GM19351 (cell line): ENCODE data around the gene VWA8.
"Not testable (repeated sequence)": the region's sequence is repeated elsewhere in the genome, so short reads cannot be mapped to it uniquely, and the experiment has no call there.

Source experiments
- ATAC-seq: cut with Tn5 transposase; IDR thresholded peaks from one replicate; pipeline ENCODE4 v1.9.1; 2021; ENCODE audit warnings: mild to moderate bottlenecking, moderate library complexity; ENCODE audit not compliant: unreplicated experiment

VWA8 gene

DNA sequence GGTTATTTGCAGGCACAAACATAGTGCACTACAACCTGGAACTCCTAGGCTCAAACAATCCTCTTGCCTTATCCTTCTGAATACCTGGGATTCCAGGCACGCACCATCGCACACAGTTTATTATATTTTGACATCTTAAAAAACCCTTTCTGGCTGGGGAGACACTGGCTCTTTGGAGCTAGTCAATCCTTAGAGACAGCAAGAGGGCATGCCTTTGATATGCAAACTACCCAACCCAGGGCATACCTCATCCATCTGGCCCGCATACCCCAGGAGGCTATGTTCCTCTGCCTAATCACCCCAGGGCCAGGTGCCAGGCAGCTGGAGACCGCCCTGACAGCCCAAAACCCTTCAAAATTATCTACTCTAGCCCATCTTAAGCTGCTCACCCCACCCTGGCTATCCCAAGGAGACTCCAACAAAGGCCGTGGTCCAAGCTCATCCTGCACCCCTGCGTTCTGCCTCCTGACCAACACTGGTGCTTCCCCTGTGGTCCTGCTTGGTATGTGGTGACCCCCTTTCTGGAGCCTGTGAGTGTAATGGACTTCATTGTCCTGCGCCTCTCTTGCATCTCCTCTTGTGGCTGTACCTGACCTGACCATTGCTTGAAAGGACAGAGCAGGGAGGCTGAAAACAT, 417.1 kb downstream of the VWA8 start:
- ATAC-seq: no peak

DNA sequence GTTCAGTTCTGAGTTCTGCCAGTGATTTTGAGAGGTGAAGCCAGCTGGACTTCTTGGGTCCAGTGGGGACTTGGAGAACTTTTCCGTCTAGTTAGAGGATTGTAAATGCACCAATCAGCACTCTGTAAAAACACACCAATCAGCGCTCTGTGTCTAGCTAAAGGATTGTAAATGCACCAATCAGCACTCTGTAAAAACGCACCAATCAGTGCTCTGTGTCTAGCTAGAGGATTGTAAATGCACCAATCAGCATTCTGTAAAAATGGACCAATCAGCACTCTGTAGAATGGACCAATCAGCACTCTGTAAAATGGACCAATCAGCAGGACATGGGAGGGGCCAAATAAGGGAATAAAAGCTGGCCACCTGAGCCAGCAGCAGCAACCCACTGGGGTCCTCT, 418.1 kb downstream of the VWA8 start:
- not testable (repeated sequence) for ATAC-seq

DNA sequence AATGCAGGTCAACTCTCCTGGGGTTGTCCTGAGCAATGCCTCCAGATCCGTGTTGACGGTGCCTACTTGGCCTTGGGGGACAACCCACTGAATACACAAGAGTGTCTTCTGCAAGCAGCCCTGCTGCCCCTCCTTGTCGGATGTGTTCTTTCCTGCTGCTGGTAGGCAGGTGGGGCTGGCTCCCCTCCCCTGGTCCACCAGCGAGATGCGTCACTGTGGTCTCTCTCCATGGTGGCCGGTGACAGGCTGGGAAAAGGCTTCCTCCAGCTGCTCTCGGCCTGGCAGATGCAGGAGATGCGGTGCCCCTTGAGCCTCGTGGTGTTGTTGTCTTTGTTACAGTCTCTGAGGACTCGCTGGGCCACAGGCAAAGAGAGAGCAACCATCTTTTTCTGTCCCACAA, 418.6 kb downstream of the VWA8 start:
- ATAC-seq: no peak

DNA sequence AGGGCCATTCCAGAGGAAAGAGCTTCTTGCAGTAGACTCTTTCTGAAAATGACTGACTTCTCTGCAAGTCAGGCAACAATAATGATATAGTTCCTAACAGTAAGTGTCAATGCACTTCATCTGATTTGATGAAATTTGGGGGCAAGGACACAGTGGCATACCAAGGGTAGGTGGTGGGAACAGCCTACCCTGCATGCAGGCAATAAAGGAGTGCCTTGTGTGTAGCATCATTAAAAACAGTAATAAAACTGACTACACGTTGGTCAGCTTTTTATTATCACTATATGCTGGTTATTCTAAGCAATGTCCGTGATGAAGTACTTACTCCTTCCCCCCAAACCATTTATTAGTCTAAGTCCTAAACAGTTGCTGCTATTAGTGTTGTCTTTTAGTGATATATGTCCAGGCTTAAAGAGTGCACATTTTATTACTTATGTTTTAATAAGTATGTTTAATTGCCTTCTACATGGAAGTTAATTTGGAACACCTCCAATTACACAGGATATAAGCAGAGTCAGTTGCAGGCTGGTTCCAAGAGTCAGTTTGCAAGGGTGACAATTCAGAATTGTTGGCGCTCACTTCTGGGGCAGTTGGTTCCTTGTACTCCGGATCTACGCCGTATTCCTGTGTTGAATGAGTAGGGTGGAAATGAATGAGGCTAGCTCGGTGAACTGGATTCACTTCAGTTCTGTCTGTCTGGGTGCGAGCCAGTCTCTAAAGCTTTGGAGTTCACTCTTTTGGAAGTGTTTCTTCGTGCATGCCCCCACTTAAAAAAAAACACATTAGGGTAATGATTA, 419.6 kb downstream of the VWA8 start:
- ATAC-seq: no peak

DNA sequence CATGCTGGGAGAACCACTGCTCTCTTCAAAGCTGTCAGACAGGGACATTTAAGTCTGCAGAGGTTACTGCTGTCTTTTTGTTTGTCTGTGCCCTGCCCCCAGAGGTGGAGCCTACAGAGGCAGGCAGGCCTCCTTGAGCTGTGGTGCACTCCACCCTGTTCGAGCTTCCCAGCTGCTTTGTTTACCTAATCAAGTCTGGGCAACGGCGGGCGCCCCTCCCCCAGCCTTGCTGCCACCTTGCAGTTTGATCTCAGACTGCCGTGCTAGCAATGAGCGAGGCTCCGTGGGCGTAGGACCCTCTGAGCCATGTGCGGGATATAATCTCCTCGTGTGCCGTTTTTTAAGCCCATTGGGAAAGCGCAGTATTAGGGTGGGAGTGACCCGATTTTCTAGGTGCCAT, 420.7 kb downstream of the VWA8 start:
- ATAC-seq: not testable (repeated sequence)

DNA sequence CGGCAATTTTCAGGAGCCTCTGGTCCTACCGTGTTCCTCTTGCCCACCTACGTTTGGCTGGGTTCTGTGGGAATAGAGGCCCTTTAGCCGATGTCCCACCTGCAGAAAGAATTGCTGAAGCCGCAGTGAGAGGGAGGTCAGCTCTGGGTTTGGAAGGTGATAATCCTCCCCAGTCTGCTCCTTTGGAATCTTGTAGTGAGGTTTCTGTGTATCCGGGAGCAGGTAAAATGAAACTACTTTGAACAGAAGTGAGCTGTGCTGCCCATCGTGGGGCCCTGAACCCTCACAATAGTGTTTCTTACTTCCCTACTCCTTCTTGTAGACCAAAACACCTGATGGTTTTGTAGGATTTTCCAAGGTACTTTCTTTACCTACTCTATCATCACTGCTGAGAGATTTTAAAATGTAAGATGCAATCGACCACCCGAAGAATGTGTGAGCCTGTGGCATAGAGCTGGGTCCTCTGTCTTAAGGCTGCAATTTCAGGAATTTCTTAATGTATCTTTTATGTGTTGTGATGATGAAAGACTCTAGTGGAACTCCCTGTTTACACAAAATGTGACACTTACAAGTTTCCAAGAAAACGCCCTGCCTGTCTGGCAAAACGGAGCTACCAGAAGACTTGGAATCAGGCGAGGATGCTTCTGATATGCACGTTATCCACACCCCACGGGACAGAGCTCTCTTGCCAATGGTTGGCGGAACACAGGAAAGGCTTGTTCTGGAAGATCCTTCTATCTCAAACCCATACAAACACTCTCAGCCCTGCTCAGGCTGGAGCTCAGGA, 427.4 kb downstream of the VWA8 start:
- no peak for ATAC-seq

DNA sequence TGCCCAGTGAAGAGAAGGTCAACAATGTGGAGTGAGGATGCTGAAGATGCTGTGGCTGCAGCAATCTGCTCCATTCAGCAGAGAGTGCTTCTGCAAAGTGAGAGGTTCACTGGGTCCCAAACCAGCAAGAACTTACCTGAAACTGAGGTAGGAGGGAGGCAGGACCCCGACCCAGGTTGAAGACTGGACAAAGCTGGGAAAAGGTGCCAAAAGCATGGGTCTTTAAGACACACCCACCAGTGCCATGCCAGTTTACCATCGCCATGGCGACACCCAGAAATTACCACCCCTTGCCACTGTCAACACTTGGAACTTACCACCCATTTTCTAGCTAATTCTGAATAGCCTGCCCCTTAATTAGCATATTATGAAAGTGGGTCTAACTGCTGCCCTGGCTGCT, 432.9 kb downstream of the VWA8 start:
- ATAC-seq: no peak

DNA sequence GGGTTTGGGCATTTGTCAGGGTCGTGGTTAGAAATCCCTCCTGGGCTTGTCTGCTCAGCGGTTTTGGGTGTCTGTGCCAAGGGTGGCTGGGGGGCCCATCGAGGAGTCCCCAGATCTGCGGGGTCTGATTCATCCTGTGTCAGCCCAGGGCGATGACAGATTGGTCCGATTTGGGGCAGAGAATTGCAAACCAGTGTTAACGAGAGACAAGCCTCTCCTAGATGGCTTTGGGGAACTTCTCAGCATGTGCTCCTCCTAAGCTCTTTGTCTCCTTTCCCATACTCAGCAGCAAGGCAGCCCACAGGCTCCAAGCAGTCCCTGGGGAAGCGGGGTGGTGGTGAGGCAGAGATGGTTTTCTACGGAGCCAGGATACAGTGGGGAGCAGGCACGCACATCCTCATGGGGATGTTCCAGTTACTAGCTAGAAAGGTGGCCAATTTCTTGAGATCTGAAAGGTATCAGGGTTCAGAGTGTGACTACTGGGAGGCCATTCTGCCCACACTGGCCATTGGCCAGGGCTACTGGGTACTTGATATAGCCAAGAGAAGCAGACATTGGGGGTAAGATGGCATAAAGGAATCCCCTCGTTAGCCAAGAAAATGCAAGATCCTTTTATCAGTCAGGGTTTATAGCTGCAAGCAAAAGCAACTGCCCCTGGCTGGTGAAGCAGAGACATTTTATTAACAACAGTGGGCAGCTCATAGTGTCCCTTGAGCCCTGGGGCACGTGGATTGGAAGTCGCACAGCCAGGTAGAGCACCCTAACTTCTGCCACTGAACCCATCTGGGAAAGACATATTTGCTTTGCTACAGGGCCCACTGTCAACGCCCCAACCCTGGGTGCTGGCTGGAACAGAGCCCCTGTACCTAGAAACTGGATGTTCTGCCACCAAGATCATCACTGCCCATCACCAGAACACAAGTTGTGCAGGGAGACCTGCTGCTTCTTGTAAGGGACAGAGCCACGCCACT, 440.0 kb downstream of the VWA8 start:
- no peak for ATAC-seq

DNA sequence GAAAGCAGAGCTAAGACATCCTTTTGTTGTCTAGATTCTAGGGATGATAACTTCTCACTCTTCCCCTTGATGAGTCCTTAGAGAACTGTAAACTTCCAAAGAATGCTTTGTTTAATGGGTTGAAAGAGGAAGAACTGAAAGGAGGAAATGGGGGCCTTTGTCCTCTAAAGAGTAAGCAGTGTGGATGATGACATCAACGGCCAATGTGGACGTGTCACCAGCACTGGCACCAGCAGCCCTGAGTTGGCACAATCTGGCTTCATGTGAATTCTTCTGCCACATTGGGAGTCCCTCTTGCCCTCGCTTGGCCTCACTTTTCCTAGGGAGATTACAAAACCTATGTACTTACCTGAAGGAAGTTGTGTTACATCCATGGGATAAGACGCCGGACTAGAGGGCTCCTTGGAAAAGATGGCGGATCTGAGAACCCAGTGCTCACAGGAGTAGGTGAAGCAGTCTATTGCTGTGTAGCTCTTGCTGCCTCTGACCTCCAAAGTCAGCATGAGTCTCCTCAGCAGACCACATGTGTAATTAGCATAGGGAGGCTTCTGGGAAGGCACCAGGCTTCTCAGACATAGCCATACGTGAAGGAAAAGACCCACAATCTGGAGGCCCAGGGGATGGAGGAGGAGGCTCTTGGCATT, 440.8 kb downstream of the VWA8 start:
- ATAC-seq: no peak
